ENCODE measurements around the gene YAP1. TPM values are rescaled to one million over a fixed set of nuclear protein-coding genes. Genes with fewer than 3 reads are reported as not detected.

Gene YAP1
- total RNA-seq, 4 donors from 2014 or later: 97.0 to 177 (median 142) TPM

DNA sequence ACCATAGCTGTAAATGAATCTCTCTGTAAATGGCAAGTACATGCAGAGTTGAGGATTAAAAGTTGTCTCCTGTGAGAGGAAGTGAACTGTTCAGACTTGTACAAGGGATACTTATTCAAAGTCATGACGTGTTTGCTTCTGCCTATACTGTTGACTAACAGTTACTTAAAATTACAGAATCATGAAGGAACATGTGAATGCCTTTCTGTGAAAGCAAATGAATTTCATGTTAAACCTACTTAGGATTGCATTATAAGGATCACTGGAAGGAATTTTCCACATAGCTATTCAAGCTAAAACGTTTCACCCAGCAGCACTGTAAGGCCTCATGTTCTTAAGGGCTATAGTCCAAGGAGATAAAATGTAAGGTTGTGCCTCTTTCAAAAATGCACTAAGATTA lies 113.6 kb downstream of the YAP1 start:
- H3K4me1 ChIP-seq: peaks cover 4 to 81% (median 29%) of the 10 kb centered on the region in 3 donors
- H3K27me3 ChIP-seq: no peaks in the 10 kb centered on the region
- no peak for DNase-seq
- H3K9me3 ChIP-seq: no peaks in the 10 kb centered on the region
- intact Hi-C loops (cut with DNase I): no loop called here
- no peak overlapping the region for H3K4me3 ChIP-seq
- H3K27ac ChIP-seq: peak overlapping the region; percentile 73 to 81 (median 78)
- no peak for TF ChIP-seq POLR2A (IDR thresholded peaks at IDR 0.05)
- TF ChIP-seq, protein P1, sequence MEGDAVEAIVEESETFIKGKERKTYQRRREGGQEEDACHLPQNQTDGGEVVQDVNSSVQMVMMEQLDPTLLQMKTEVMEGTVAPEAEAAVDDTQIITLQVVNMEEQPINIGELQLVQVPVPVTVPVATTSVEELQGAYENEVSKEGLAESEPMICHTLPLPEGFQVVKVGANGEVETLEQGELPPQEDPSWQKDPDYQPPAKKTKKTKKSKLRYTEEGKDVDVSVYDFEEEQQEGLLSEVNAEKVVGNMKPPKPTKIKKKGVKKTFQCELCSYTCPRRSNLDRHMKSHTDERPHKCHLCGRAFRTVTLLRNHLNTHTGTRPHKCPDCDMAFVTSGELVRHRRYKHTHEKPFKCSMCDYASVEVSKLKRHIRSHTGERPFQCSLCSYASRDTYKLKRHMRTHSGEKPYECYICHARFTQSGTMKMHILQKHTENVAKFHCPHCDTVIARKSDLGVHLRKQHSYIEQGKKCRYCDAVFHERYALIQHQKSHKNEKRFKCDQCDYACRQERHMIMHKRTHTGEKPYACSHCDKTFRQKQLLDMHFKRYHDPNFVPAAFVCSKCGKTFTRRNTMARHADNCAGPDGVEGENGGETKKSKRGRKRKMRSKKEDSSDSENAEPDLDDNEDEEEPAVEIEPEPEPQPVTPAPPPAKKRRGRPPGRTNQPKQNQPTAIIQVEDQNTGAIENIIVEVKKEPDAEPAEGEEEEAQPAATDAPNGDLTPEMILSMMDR (IDR thresholded peaks at IDR 0.05): no peak
- peaks cover 0 to 44% (median 0%) of the 10 kb centered on the region in 3 donors for H3K36me3 ChIP-seq
- WGBS, 2 donors: 7 to 41% methylated on average over 2 of the region's 2 CpGs

DNA sequence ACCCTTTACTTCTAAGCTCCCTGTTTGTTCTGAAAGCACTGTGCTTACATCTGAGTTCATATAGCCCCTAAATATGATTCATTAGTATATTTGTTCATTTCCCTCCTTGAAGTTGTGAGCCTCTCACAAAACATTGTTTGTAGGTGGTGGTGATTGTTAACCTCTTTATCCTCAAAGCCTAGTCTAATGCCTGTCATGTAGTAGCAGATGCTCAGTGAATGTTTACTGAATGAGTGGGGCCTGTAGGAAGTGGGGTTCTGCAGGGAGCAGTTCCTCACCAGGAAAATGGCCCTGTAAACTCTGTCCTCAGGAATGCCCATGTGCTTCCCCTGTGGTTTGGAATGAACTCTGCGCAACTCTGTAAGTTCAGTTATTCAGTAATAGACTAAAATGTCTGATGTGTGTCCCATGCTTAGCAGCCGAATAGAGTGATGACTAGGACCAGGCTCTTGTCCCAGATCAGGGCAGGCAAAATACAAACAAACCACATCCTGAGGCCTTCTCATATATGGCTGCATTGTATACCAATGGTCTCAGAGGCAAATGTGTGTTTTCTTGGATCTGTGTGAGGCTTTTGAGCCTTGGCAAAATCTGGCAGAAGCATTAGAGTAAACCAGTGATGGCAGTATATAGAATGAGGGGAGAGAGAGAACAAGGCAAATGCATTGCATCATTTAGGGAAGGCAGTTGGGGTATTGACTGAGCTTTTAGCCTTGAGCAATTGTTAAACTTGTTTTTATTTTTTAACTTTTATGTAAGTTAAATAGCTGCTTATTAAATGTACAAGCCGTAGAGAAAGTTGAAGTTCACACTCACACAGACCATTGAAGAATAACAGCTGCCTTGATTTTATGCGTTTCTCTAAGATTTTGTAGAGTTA lies 115.7 kb downstream of the YAP1 start:
- H3K4me3 ChIP-seq: no peak overlapping the region
- WGBS, 2 donors: 40 to 49% methylated on average over 4 of the region's 4 CpGs
- intact Hi-C loops (cut with DNase I): no loop called here
- peaks cover 12 to 91% (median 36%) of the 10 kb centered on the region in 3 donors for H3K4me1 ChIP-seq
- DNase-seq: no peak
- no peaks in the 10 kb centered on the region for H3K27me3 ChIP-seq
- H3K36me3 ChIP-seq: peaks cover 0 to 54% (median 0%) of the 10 kb centered on the region in 3 donors
- TF ChIP-seq POLR2A (IDR thresholded peaks at IDR 0.05): no peak
- TF ChIP-seq, protein P1 (IDR thresholded peaks at IDR 0.05): no peak
- peak overlapping the region; percentile 72 to 81 (median 74) for H3K27ac ChIP-seq
- H3K9me3 ChIP-seq: no peaks in the 10 kb centered on the region

DNA sequence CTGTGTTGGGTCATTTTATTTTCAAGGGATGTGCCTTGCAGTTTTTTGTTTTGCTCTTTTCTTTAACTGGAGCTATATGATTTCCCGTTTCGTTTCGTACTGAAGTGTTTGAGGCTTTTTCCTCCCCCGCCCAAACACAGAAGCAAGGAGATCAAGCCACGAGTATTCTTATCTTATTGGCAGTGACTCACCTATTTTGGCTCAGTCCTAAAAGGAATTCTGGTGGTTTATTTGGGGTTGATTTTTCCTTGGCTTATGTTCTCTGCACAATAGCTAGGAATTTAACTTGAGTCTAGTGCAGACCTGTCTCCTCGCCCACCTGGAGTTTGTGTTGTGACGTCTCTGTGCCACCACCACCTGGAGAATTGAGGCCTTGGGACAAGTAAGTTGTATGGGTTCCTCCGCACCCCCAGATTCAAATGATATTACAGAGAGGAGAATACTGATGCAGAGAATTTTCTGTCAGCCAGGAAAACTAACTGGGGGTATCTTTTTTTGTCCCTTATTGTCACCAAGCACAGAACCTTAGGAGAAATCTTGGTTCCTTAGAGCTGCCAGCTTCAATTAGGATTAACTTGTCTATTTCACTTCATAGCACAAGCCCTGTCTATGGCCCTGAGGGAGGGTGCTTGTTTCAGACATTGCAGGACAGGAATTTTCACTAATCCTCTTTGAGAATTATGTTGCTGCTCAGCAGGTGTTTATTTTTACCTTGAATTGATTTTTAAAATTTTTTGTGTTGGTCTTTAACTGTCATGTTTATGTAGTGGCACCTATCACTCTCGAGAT lies 116.6 kb downstream of the YAP1 start:
- WGBS, 2 donors: 31 to 44% methylated on average over 9 of the region's 9 CpGs
- Histone ChIP-seq H3K36me3 (peaks cover 0 to 58% (median 0%) of the 10 kb centered on the region in 3 donors), H3K4me3 (no peak overlapping the region), H3K27ac (peak overlapping the region; percentile 72 to 81 (median 74)), H3K9me3 (no peaks in the 10 kb centered on the region), H3K27me3 (no peaks in the 10 kb centered on the region), H3K4me1 (peaks cover 12 to 88% (median 36%) of the 10 kb centered on the region in 3 donors)
- intact Hi-C loops (cut with DNase I): no loop called here
- no peak for DNase-seq
- TF ChIP-seq POLR2A (IDR thresholded peaks at IDR 0.05): no peak
- TF ChIP-seq, protein P1 (IDR thresholded peaks at IDR 0.05): no peak

DNA sequence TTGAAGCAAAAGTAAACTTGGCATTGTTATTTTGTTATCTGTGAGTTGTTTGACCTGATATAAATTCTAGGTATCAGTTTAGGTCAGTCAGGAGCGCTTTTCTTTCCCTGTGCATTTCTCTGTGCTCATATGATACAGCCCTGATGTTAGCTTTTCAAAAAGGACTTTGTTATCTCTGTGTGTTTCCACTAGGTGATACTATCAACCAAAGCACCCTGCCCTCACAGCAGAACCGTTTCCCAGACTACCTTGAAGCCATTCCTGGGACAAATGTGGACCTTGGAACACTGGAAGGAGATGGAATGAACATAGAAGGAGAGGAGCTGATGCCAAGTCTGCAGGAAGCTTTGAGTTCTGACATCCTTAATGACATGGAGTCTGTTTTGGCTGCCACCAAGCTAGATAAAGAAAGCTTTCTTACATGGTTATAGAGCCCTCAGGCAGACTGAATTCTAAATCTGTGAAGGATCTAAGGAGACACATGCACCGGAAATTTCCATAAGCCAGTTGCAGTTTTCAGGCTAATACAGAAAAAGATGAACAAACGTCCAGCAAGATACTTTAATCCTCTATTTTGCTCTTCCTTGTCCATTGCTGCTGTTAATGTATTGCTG lies 119.4 kb downstream of the YAP1 start:
- Histone ChIP-seq H3K36me3 (peaks cover 0 to 58% (median 0%) of the 10 kb centered on the region in 3 donors), H3K4me3 (no peak overlapping the region), H3K4me1 (peaks cover 7 to 61% (median 30%) of the 10 kb centered on the region in 3 donors), H3K27me3 (no peaks in the 10 kb centered on the region), H3K9me3 (no peaks in the 10 kb centered on the region), H3K27ac (peak overlapping the region in 2 of 4 donors; percentile 30)
- TF ChIP-seq POLR2A (IDR thresholded peaks at IDR 0.05): no peak
- TF ChIP-seq, protein P1 (IDR thresholded peaks at IDR 0.05): no peak
- no peak for DNase-seq
- intact Hi-C loops (cut with DNase I): no loop called here
- WGBS, 2 donors: 33 to 39% methylated on average over 4 of the region's 4 CpGs

All from esophagus squamous epithelium (tissue), 5 donors.